Heart right ventricle (tissue), 16 donors: ENCODE results near the gene SLC35F1. TPM values are rescaled to one million over a fixed set of nuclear protein-coding genes. Genes with fewer than 3 reads are reported as not detected.

Source experiments
- ATAC-seq, 8 donors: fragments of 200-7000 bp; cut with Tn5 transposase; one replicate each; pipeline ENCODE4 v1.9.1; 2020; ENCODE audit warnings: mild to moderate bottlenecking in 8 of 8, moderate library complexity in 8 of 8, moderate number of reproducible peaks in 1 of 8
- DNase-seq, 2 donors: peaks; one replicate each; pipeline ENCODE4 v3.0.0-alpha.2; 2020
- H3K27ac ChIP-seq, 10 donors: fragments of 200-600 bp; sonication (generic) in 2 of 10; one replicate each; pipeline versions ENCODE4 v1.5.0 to v1.8.0; 2020 to 2022; ENCODE audit warnings: mild to moderate bottlenecking in 3 of 10
- H3K27me3 ChIP-seq, 7 donors: fragments of 200-600 bp; one replicate each; pipeline ENCODE4 v1.8.0; 2021 to 2022; ENCODE audit warnings: mild to moderate bottlenecking in 2 of 7
- H3K36me3 ChIP-seq, 9 donors: fragments of 200-600 bp; sonication (generic) in 1 of 9; one replicate each; pipeline versions ENCODE4 v1.5.0 to v1.8.0; 2020 to 2022; ENCODE audit warnings: mild to moderate bottlenecking in 2 of 9
- H3K4me1 ChIP-seq, 9 donors: fragments of 200-600 bp; sonication (generic) in 1 of 9; one replicate each; pipeline versions ENCODE4 v1.5.0 to v1.8.0; 2020 to 2022; ENCODE audit warnings: mild to moderate bottlenecking in 4 of 9
- H3K4me3 ChIP-seq, 10 donors: fragments of 200-600 bp; sonication (generic) in 2 of 10; one replicate each; pipeline versions ENCODE4 v1.5.0 to v1.8.0; 2020 to 2022; ENCODE audit warnings: mild to moderate bottlenecking in 7 of 10, moderate library complexity in 2 of 10
- H3K9me3 ChIP-seq, 11 donors: fragments of 200-600 bp in 10 of 11; sonication (generic) in 2 of 11; one replicate each; pipeline versions ENCODE4 v1.5.0 to v1.8.0; 2013 to 2022; ENCODE audit warnings: mild to moderate bottlenecking in 2 of 11, control low read depth in 1 of 11, moderate library complexity in 1 of 11
- WGBS, 2 donors: extraction: QIAGEN DNeasy Blood & Tissue Kit; methylation state at CpG; one replicate each; pipeline ENCODE4 v1.1.7; 2013; ENCODE audit warnings: inconsistent platforms in 1 of 2; 5-methylcytosine and 5-hydroxymethylcytosine counted together
- intact Hi-C, 10 donors: fragments of 100-400 bp; cut with DNase I; formaldehyde crosslinking; loops; one replicate each; pipeline versions ENCODE4 v1.11.1 to v1.14.2; 2022
- polyA plus RNA-seq, 2 donors: library from polyadenylated mRNA; stranded (reverse); fragments of 200-250 nt; gene quantifications; one replicate each; pipeline ENCODE4 v1.2.3, GENCODE V29; 2013
- total RNA-seq, 10 donors: library from RNA; stranded (reverse); fragmentation: NEBNext Ultra II Directional in 3 of 10; extraction: Animal tissue kit (Norgen Biotek cat#: 25700) in 3 of 10; gene quantifications; one replicate each; pipeline versions ENCODE4 v1.2.1 to v1.2.4, GENCODE V29; 2021 to 2023
- TF ChIP-seq, protein P1 (sequence below), 9 donors: fragments of 200-600 bp; sonication (generic) in 2 of 9; IDR thresholded peaks; one replicate each; pipeline versions ENCODE4 v1.5.0 to v1.8.0; 2021 to 2022; ENCODE audit warnings: antibody characterized with exemption in 9 of 9, mild to moderate bottlenecking in 5 of 9, moderate library complexity in 1 of 9
- donor health status: Arrhythmogenic right ventricular cardiomyopathy.
- donor health status: ischemic (EF 13 %, LVEDD 7.1; RV severe dilation, severe dysfunction).
- donor health status: healthy with polysubstance abuse.
- donor health status: DM: no; HTN: yes; CAD: no.
- donor health status: DM: no; HTN: no; CAD: no.
- donor health status: ischemic (EF 25% LVEDD 6.9; RV normal size, moderate dysfunction).
- donor health status: ischemic (EF 25% LVEDD 5.7; RV mildly dilated, moderate dysfunction).
- donor health status: healthy.
- donor health status: DM: yes; HTN: yes; CAD: no.
- donor health status: Ischemic cardiomyopathy.
- donor health status: ischemic (EF 35%, LVEDD 5.7; RV mildly dilated, moderate dysfunction).
- donor health status: nonischemic (EF 11% LVEDD 7.7; RV severe dilation, severe dysfunction).
- donor health status: DM: yes; HTN: yes; CAD: no.
- donor health status: PGD.
- donor health status: ischemic (EF 29% LVEDD 5.4; RV normal size, mild dysfunction).
- donor health status: nonischemic (EF 23%, LVEDD 6.1; RV moderate dilation, normal function).

Gene SLC35F1
- total and polyA plus RNA-seq, 12 donors, result 0.75 to 17.7 (median 6.3) TPM

DNA sequence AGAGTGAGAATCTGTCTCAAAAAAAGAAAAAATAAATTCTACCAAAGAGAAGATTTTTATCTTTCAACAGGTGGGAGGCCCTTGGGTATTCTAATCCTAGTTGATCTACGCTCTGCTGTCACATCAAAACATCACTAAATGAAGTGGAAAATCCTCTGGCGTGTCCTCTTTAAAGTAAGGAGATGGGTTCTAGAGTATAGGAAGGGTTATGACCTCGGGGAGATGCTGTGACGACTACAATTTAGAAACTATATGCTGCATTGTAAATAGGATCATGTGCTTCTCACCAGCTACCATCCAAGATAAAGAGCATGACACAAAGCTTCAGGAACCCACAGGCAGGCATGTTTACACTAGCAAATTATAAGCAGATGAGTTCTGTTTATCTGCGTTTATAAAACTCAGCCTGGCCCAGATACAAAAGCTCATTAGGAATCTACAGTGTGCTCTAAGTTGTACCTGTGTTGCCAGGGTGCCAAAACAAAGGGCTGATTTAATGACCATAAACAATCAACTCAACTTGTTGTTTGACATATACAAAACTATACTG is 443.9 kb downstream of the SLC35F1 start:
- ATAC-seq (no peak), DNase-seq (no peak)
- Histone ChIP-seq H3K27me3 (no peaks in the 10 kb centered on the region), H3K4me3 (no peak overlapping the region), H3K36me3 (no peaks in the 10 kb centered on the region), H3K27ac (no peak overlapping the region), H3K4me1 (peaks cover 0 to 4% (median 0%) of the 10 kb centered on the region in 9 donors), H3K9me3 (no peaks in the 10 kb centered on the region)
- TF ChIP-seq, protein P1, sequence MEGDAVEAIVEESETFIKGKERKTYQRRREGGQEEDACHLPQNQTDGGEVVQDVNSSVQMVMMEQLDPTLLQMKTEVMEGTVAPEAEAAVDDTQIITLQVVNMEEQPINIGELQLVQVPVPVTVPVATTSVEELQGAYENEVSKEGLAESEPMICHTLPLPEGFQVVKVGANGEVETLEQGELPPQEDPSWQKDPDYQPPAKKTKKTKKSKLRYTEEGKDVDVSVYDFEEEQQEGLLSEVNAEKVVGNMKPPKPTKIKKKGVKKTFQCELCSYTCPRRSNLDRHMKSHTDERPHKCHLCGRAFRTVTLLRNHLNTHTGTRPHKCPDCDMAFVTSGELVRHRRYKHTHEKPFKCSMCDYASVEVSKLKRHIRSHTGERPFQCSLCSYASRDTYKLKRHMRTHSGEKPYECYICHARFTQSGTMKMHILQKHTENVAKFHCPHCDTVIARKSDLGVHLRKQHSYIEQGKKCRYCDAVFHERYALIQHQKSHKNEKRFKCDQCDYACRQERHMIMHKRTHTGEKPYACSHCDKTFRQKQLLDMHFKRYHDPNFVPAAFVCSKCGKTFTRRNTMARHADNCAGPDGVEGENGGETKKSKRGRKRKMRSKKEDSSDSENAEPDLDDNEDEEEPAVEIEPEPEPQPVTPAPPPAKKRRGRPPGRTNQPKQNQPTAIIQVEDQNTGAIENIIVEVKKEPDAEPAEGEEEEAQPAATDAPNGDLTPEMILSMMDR (IDR thresholded peaks at IDR 0.05), result no peak
- intact Hi-C loops, result no loop called here
- WGBS, 2 donors, result 80 to 81% methylated on average over 5 of the region's 5 CpGs

DNA sequence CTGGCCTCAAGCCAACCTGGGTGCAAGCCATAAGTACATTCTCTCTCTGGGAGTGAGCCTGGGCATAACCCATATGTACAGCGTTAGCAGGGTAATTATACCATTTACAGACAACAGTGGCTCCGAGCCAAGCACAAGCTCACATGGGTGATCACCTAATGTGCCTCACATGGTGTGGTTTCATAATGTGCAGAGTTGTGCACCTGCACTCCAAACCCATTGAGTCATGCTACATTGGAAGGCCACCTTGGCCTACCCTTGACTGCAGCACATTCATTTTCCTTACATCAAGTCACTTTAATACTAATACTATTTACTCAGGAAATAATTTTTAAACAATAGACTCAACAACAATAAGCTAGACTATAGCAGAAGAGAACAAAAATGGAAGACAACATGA is 446.5 kb downstream of the SLC35F1 start:
- DNase-seq, result no peak
- no peaks in the 10 kb centered on the region for H3K36me3 ChIP-seq
- TF ChIP-seq, protein P1 (IDR thresholded peaks at IDR 0.05), result no peak
- no peak for ATAC-seq
- WGBS, 2 donors, result 82 to 89% methylated on average over 2 of the region's 2 CpGs
- intact Hi-C loops, result no loop called here
- H3K27ac ChIP-seq, result no peak overlapping the region
- no peak overlapping the region for H3K4me3 ChIP-seq
- H3K9me3 ChIP-seq, result no peaks in the 10 kb centered on the region
- no peaks in the 10 kb centered on the region for H3K27me3 ChIP-seq
- peaks cover 0 to 4% (median 0%) of the 10 kb centered on the region in 9 donors for H3K4me1 ChIP-seq

DNA sequence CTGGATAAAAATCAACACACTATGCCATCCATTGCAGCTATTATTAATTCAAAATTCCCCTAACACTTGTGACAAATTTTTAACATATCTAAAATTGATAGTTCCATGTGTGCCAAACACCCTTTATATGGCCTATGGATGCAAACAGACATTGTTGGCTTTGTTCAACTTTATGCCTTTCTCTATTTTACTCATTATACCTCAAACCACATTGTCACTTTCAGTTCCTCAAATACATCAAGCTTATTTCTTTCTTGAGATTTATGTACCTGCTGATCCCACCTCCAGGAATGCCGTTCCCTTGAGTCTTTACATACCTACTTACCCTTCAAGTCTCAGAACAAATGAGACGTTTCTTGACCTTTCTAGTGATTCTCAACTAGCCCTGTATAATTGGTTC is 447.6 kb downstream of the SLC35F1 start:
- intact Hi-C loops, result no loop called here
- ATAC-seq, result no peak

DNA sequence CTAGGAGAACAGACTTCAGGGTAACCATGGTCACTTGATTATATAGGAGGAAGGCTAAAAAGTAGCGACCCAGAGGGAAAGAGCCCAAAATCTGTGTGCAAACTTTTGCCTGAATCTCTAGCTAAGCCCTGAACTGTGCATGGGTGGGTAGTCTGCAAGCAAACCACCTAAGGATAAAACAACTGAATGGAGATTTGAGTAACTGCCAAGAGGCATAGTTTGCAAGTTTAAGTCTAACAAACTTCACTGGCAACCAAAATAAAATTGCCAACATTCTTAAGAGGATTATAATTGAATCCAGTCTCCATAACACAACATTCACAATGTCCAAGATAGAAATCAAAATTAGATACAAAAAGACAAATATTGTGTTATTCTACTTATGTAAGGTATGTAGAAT is 449.0 kb downstream of the SLC35F1 start:
- no peak for ATAC-seq
- Histone ChIP-seq H3K9me3 (no peaks in the 10 kb centered on the region), H3K27me3 (no peaks in the 10 kb centered on the region), H3K36me3 (no peaks in the 10 kb centered on the region), H3K4me3 (no peak overlapping the region), H3K27ac (no peak overlapping the region), H3K4me1 (peaks cover 0 to 4% (median 0%) of the 10 kb centered on the region in 9 donors)
- TF ChIP-seq, protein P1 (IDR thresholded peaks at IDR 0.05), result no peak
- intact Hi-C loops, result no loop called here
- DNase-seq, result no peak
- 74 to 92% methylated on average over 1 of the region's 1 CpG for WGBS, 2 donors

More for the DNA sequence above, 447.6 kb downstream of the SLC35F1 start:
- 82 to 89% methylated on average over 2 of the region's 2 CpGs for WGBS, 2 donors
- TF ChIP-seq, protein P1 (IDR thresholded peaks at IDR 0.05), result no peak
- Histone ChIP-seq H3K9me3 (no peaks in the 10 kb centered on the region), H3K27me3 (no peaks in the 10 kb centered on the region), H3K4me3 (no peak overlapping the region), H3K27ac (no peak overlapping the region), H3K36me3 (no peaks in the 10 kb centered on the region), H3K4me1 (peaks cover 0 to 4% (median 0%) of the 10 kb centered on the region in 9 donors)
- DNase-seq, result no peak
